GM15510 (cell line): Measurements from ENCODE around the gene SH3TC2.

Source experiments
- POLR2A ChIP-seq: IDR thresholded peaks from 3 replicates; pipeline ENCODE4 v1.6.1; 2011; ENCODE audit warnings: borderline replicate concordance; ENCODE audit not compliant: insufficient read length; ENCODE audit errors: extremely low read depth

The SH3TC2 gene

GRCh38 chr5:148965511-148966265 lies 97.2 kb downstream of the SH3TC2 start:
- no peak for TF ChIP-seq POLR2A

GRCh38 chr5:148963664-148964063 lies 99.2 kb downstream of the SH3TC2 start:
- no peak for TF ChIP-seq POLR2A

DNA sequence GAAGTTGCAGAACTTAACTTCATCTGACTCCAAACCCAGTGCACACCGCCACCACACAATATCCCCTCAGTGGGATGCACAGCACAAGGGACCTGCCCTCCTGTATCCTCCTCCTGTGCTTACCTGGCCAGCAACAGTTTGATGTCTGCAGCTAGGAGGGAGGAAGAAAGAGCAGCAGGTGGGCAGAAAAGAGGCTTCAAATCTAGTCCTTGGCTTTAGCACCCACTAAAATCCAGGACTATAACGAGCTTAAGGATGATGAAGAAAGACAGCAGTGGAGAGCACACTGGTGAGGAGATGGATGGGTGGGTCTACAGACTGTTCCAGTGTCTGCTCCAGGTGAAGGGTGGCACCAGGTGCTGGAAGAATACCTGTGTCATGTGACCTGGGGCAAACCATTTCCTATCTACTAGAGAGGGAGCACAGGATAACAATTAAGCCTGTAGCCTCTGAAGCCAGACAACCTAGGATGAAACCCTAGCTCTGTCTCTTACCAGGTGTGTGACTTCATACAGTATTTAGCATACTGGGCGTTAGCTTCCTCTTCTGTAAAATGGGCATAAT lies 100.0 kb downstream of the SH3TC2 start:
- no peak for TF ChIP-seq POLR2A

GRCh38 chr5:148962200-148962550 lies 100.7 kb downstream of the SH3TC2 start:
- TF ChIP-seq POLR2A = no peak

GRCh38 chr5:148961261-148962199 lies 101.3 kb downstream of the SH3TC2 start:
- TF ChIP-seq POLR2A = no peak

DNA sequence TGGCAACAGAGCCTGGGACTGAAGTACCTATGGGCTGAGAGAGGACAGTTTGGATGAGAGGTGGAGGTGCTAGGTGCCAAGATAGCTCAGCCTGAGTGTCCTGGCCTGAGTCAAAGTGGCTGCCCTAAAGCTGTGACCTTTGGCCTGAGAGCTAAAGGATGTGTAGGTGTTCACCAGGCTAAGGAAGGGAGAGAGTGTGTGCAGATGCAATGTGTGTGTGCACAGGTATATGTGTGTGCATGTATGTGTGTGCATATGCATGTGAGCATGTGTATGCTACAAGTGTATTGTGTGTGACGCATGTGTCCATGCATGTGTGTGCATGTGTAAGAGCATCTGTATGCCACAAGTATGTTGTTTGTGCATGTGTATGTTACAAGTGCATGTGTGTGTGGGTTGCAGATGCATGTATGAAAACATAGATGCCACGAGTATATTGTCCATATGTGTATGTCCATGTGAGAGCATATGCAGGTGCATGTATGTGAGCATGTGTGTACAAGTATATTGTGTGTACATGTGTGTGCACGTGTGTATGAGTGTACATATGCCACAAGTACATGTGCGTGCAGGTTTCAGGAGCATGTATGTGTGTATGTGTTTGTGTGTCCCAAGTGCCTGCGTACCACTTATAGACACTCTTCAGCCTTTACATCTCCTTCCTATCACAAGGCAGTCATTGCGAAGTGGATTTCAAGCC lies 102.6 kb downstream of the SH3TC2 start:
- TF ChIP-seq POLR2A = no peak

GRCh38 chr5:148957591-148958202 lies 105.2 kb downstream of the SH3TC2 start:
- no peak for TF ChIP-seq POLR2A

DNA sequence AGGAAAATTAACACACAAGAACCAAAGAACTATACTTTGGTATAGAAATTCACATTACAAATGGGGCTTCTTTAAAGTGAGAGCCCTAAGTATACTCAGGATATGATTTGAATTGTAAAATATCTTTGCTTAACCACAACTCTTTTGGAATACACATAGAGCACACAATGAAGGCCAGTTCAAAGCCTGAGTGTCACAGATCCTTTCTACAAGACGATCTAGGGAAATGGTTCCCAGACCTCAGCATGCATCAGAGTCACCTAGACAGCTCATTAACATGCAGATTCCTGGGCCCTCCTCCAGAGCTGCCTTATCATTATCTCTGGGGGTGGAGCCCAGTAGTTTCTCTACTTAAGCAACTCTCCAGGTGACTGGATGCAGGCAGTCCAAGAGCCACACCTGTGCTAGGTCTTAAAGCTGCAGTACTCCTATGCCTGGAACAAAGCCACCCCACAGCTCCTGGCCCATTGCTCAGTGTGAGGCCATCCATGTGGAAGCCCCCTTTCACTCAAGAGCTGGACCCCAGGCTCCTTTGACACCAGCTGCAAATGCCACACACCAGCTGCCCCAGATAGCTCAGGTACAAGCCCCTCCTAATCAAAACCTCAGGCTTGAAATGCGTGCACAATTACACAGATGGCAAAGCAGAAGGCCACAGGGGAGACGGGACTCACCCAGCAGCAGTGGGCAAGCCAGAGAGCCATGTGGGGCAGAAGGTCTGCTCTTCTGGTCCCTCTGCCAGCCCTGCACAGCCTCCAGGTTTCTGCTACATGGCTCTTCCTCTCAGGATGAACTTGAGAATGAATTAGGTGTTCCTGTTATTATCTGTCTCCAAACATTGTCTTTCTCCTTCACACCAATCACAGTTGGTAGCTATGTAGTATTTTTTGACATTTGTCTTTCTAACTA lies 106.1 kb downstream of the SH3TC2 start:
- TF ChIP-seq POLR2A = no peak
